Stimulated activated CD8-positive, alpha-beta memory T cell treated with anti-CD3 and anti-CD28 coated beads, Interleukin-12 subunit alpha, Interleukin-12 subunit beta, amount 100 ng/mL, for 1 hour (primary cell): ENCODE measurements around the gene CELSR2.

Experiments
- DNase-seq: peaks from one replicate; pipeline ENCODE4 v3.0.0-alpha.2; 2020; ENCODE audit warnings: low read depth

Gene CELSR2

DNA sequence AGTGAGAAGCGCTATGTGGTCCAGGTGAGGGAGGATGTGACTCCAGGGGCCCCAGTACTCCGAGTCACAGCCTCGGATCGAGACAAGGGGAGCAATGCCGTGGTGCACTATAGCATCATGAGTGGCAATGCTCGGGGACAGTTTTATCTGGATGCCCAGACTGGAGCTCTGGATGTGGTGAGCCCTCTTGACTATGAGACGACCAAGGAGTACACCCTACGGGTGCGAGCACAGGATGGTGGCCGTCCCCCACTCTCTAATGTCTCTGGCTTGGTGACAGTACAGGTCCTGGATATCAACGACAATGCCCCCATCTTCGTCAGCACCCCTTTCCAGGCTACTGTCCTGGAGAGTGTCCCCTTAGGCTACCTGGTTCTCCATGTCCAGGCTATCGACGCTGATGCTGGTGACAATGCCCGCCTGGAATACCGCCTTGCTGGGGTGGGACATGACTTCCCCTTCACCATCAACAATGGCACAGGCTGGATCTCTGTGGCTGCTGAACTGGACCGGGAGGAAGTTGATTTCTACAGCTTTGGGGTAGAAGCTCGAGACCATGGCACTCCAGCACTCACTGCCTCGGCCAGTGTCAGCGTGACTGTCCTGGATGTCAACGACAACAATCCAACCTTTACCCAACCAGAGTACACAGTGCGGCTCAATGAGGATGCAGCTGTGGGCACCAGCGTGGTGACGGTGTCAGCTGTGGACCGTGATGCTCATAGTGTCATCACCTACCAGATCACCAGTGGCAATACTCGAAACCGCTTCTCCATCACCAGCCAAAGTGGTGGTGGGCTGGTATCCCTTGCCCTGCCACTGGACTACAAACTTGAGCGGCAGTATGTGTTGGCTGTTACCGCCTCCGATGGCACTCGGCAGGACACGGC, 2.2 kb downstream of the CELSR2 start:
- DNase-seq = no peak

- no peak for DNase-seq
These were observed 3.0 kb downstream of the CELSR2 start for GRCh38 chr1:109252167-109252892.

GRCh38 chr1:109252893-109253802, 3.8 kb downstream of the CELSR2 start:
- no peak for DNase-seq

DNA sequence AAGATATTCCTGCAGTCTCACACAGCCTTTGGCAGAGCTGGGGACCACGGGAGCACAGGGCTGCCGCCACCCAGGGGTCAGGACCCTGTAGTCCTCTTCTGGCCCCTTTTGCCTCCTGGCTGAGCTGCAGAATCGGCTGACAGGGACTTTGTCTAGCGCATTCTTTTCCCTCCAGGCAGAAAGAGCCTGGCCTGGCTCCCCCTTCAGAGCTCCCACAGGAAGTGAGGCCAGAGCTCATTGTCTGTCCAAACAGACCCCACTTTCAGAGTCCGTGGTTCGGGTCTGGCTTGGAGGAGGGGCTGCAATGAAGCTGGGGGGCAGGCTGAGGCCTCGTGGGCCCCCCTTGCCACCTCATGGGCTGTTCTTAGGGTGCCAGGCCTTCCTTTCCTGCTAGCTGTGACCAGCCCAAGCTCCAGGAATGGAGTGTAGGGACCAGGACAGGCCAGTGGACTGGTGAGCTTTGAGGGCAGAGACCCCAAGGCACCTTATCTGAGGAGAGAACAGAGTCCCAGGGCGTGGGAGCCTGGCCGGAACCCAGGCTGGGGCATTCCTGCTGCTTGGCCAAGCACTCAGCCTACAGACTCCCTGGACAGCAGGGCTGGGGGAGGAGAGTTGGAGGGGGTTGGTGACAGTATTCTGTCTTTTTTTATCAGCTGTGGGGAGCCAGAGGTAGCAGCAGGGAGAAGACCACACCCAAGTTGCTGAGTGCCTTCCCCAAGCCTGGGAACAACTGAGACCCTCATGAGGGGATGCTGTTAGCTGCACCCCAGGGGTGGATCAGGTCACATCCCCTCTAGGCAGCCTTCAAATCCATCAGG, 4.7 kb downstream of the CELSR2 start:
- DNase-seq = no peak

- DNase-seq = no peak
These were observed 5.3 kb downstream of the CELSR2 start for GRCh38 chr1:109254621-109255096.

DNA sequence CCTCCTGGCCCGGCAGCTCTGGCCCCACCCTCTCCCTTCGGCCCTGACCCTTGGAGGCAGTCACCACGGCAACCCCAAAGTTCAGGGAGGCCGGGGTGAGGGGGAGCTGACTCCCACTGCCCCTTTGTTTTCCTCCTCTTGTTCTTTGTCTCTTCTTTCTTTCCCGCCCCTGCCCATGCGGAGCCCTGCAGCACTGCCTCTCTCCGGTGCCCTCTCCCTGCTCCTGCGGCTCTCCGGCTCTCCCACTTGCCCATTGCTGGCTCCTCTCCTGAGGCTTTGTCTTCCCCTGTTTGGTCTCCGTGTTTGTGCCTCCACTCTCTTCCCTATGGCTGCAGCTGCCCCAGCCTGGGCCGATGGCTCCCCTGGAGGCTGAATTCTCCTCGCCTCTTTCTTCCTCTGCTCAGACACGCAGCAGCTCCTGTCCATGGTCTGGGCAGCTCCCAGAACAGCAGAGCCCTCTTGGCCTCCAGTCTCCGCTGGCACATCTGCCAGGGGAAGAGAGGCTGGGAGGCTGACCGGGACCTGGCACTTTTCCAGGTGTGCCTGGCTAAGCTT, 5.8 kb downstream of the CELSR2 start:
- no peak for DNase-seq

- DNase-seq = no peak
These were observed 6.3 kb downstream of the CELSR2 start for GRCh38 chr1:109255678-109256077.

DNA sequence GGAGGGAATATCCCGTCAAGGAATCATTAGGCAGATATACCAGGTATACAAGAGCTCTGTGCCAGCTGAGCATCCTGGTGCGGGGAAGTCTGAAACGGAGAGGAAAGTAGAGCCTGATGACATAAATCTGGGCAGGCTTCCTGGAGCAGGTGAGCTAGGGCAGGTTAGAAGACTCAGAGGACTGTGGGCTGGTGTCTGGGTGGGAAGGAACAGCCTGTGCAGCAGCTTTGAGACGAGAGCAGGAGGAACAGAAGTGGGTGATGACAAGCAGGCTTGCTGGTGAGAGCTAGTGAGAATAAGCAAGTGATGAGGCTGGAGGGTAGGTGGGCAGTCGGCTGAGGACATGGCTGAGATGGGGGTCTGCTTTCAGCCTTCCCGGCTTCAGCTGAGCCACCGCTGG, 6.7 kb downstream of the CELSR2 start:
- DNase-seq = no peak

DNA sequence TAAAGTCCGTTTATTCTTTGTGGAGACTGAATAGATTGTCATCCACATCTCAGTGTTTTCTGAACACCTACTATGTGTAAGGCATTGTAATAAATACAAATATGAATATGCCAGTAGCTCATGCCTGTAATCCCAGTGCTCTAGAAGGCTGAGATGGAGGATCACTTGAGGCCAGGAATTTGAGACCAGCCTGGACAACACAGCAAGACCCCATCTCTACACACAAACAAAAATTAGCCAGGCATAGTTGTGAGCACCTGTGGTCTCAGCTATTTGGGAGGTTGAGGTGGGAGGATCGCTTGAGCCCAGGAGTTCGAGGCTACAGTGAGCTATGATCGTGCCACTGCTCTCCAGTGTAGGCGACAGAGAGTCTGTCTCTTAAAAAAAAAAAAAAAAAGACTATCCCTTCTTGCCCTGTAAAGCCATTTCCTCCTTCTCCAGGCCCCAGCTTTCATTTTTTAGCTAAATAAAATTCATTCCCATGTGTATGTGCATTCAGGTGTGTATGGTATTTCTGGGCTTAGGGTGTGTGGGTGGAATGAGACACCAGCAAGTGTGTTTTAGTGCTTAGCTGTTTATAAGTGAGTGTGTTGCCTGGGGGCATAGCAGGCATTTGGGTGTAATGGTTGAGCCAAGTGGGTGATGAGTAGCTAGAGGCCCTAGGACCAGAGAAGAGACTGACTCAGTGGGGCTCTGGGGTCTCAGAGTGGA, 7.8 kb downstream of the CELSR2 start:
- DNase-seq = no peak

DNA sequence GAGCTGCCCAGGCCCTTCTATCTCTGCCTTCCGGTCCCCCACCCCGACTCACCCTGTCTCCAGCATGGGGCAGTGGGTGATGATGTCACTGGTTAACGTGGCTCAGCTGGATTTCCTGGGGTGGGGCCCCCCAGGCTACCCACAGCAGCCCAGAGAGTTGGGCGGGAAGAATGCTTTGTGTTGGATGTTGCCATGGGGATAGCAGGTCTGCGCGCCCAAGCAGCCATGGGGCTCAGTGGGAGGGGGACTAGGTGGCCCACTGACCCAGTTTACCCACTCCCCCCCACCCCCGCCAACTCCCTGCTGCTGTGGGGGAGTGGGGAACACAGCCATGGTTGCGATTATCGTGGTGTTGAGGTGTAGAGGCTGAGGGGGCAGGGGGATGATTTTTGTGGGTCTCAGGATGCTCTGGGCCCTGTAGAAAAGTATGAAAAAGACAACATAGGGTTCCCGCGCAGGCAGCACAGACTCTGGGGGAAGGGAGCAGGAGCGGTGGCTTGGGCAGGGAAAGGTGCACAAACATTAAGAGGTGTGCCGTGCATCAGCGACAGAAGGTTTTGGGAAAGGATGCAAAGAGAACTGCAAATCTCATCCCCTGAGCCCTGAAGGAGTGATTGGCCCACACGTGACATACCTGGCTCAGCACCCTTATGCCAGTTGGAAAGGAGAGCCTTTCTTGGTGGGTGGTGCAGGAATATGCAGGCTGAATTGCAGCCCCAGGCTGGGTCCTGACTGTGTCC, 8.5 kb downstream of the CELSR2 start:
- no peak for DNase-seq

- no peak for DNase-seq
These were observed 9.4 kb downstream of the CELSR2 start for GRCh38 chr1:109258481-109259466.

GRCh38 chr1:109259674-109260557, 10.6 kb downstream of the CELSR2 start:
- DNase-seq = no peak

DNA sequence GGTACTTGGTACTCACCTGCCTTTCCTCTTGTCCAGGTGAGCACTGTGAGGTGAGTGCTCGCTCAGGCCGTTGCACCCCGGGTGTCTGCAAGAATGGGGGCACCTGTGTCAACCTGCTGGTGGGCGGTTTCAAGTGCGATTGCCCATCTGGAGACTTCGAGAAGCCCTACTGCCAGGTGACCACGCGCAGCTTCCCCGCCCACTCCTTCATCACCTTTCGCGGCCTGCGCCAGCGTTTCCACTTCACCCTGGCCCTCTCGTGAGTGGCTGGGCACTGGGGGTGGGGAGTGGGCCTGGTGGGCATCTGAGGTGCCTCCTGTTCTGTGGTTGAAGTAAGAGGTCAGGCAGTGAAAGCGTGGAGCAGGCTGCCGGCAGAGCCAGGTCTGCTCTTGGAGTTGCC, 11.7 kb downstream of the CELSR2 start:
- DNase-seq = no peak

DNA sequence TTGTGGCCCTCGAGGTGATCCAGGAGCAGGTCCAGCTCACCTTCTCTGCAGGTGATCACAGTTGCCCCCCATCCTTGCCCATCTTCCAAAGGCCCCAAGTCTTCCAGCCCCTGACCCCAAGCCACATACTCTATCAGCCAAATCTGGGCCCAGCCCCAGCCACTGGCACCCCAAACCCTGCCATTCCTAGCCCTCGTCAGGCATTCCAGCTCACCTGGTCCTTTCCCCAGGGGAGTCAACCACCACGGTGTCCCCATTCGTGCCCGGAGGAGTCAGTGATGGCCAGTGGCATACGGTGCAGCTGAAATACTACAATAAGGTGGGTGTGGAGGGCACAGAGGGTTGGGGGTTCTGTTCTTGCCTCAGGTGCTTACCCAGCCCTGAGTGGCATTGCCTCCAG, 12.2 kb downstream of the CELSR2 start:
- no peak for DNase-seq

GRCh38 chr1:109262231-109263055, 13.1 kb downstream of the CELSR2 start:
- no peak for DNase-seq

- DNase-seq = no peak
These were observed 13.9 kb downstream of the CELSR2 start for GRCh38 chr1:109263234-109263596.
